AG09319 (cell line): ENCODE measurements around the gene ABCC3.

Source experiments
- DNase-seq: peaks from one replicate; pipeline ENCODE4 v3.0.0-alpha.2; 2010; ENCODE audit warnings: low read depth; ENCODE audit errors: extremely low read depth
- TF ChIP-seq, protein P1 (sequence below): IDR thresholded peaks from 2 replicates; pipeline ENCODE4 v1.5.1; 2011; ENCODE audit warnings: low read depth, mild to moderate bottlenecking, inconsistent platforms, low read length, moderate library complexity

ABCC3 gene

DNA sequence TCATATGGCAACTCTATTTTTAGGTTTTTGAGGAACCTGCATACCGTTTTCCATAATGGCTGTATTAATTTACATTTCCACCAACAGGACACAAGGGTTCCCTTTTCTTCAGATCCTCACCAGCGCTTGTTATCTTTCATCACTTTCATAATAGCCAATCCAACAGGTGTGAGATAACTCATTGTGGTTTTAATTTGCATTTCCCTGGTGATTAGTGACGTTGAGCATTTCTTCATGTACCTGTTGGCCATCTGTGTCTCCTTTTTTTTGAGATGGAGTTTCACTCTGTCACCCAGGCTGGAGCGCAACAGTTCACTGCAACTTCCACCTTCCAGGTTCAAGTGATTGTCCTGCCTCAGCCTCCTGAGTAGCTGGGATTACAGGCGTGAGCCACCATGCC, 36.2 kb upstream of the ABCC3 start:
- no peak for DNase-seq

DNA sequence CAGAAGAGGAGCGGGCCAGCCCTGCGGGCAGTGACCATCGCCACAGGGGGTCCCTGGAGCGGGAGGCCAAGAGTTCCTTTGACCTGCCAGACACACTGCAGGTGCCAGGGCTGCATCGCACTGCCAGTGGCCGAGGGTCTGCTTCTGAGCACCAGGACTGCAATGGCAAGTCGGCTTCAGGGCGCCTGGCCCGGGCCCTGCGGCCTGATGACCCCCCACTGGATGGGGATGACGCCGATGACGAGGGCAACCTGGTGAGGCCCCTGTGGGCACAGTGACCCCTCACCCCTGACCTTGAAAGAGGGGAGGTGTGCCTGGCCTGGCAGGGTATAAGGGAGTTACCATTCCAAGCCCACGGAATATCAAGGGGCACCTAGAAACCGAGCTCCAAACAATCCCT, 35.1 kb upstream of the ABCC3 start:
- TF ChIP-seq, protein P1, sequence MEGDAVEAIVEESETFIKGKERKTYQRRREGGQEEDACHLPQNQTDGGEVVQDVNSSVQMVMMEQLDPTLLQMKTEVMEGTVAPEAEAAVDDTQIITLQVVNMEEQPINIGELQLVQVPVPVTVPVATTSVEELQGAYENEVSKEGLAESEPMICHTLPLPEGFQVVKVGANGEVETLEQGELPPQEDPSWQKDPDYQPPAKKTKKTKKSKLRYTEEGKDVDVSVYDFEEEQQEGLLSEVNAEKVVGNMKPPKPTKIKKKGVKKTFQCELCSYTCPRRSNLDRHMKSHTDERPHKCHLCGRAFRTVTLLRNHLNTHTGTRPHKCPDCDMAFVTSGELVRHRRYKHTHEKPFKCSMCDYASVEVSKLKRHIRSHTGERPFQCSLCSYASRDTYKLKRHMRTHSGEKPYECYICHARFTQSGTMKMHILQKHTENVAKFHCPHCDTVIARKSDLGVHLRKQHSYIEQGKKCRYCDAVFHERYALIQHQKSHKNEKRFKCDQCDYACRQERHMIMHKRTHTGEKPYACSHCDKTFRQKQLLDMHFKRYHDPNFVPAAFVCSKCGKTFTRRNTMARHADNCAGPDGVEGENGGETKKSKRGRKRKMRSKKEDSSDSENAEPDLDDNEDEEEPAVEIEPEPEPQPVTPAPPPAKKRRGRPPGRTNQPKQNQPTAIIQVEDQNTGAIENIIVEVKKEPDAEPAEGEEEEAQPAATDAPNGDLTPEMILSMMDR: no peak
- no peak for DNase-seq

More for the DNA sequence above, 36.2 kb upstream of the ABCC3 start:
- TF ChIP-seq, protein P1: no peak

DNA sequence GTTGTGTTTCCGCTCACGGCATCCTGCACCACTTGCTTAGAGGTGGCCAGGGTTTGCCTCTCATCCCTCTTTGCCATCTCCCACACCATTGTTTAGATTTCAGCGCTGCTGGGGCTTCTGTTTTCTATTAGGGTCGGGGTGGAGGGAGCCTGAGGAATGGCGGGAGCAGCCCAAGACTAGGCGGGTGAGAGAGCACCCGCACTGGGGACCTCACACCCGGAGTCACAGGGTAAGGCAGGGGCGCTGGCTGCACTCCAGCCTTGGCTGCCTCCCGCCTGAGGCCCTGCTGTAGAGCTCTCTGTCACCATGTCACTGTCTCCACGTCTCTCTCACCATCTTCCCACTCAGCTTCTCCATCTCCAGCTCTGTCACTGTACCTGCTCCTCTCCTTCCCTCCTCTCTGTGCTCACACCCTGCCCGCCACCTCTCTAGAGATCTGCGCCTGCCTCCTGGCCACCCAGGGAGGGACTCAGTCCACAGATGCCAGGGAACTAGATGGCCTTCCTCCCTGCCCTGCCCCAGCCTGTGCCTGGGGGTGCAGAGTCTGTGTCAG, 32.8 kb upstream of the ABCC3 start:
- DNase-seq: no peak
- TF ChIP-seq, protein P1: no peak

DNA sequence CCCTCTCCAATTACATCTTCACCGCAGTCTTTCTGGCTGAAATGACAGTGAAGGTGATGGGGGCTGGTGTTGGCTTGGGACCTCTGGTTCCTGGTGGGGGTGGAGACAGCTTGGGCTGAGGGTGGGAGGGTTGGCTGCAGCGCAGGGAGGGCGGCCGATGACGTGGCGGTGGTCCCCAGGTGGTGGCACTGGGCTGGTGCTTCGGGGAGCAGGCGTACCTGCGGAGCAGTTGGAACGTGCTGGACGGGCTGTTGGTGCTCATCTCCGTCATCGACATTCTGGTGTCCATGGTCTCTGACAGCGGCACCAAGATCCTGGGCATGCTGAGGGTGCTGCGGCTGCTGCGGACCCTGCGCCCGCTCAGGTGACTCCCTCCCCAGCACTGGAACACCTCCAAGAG, 31.8 kb upstream of the ABCC3 start:
- TF ChIP-seq, protein P1: no peak
- no peak for DNase-seq

DNA sequence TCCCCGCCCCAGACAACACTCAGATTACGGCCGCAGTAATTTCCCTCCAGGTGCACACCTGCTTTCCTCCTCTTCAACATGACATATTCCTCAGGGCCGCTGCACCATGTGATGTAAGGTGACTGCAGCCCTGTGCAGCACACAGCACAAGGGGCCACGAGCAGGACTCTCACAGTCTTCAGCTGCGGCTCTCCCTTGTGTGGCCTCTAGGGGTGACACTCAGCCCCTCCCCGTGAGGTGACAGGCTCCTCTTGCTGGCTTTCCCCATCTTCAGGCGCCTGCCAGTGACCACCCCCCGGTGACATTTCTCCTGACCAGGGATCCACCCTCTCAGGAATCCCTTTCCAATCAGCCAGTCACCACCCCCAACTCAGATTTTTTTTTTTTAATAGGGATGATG, 31.3 kb upstream of the ABCC3 start:
- no peak for DNase-seq
- TF ChIP-seq, protein P1: no peak

DNA sequence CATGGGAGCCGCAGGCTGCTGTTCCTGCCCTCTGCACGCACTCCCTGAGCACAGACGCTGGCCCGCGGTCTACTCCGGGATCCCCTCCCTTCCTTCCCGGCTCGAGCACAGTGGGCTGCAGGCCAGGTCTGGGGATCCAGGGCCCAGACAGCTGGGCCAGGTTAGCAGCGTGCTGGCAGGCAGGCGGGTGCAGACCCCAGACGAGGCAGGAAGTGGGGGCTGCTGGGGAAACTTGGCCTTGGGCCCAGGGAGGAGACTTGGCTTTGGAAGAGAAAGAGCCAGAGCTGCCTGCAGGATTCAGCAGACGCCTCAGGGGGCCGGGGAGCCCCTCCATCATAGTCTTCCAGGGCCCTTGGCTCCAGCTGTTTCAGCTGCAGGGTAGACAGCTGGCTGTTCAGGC, 30.2 kb upstream of the ABCC3 start:
- TF ChIP-seq, protein P1: no peak
- peak; percentile 24 for DNase-seq

DNA sequence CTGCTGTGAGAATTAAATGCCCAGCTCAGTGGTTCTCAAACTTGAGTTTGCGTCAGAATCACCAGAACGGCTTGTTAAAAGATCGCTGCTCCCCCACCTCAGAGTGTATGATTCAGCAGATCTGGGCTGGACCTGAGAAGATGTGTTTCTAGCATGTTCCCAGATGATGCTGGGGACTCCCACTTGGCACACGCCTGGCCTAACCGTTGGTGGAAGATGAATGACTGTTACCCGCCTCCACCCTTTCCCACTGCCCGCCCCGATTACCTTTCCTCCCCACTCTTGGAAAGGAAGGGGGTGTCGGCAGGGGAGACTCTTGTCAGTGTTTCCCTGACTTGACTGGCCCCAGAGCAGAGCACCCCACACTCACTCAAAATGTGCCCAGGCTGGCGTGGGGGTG, 29.3 kb upstream of the ABCC3 start:
- no peak for DNase-seq
- TF ChIP-seq, protein P1: no peak
